T-helper 1 cell treated with Interleukin-12 subunit alpha and Interleukin-12 subunit beta and Interleukin-4 antibody, amounts not matched to agents 30 μg/mL and 1 μg/mL, for 36 hours (primary cell): Measurements from ENCODE around the gene CFAP299.

ENCODE experiments used
- H3K27ac Mint-ChIP-seq: one replicate; pipeline ENCODE4 v1.8.0; 2021; ENCODE audit warnings: mild to moderate bottlenecking, mixed read lengths
- H3K27me3 Mint-ChIP-seq: one replicate; pipeline ENCODE4 v1.8.0; 2021; ENCODE audit warnings: low read depth, mixed read lengths
- H3K36me3 Mint-ChIP-seq: one replicate; pipeline ENCODE4 v1.8.0; 2021; ENCODE audit warnings: low read depth, mixed read lengths
- H3K4me1 Mint-ChIP-seq: one replicate; pipeline ENCODE4 v1.8.0; 2021; ENCODE audit warnings: low read depth, mixed read lengths
- H3K4me3 Mint-ChIP-seq: one replicate; pipeline ENCODE4 v1.8.0; 2021; ENCODE audit warnings: mild to moderate bottlenecking, moderate library complexity, mixed read lengths
- H3K9me3 Mint-ChIP-seq: one replicate; pipeline ENCODE4 v1.8.0; 2021; ENCODE audit warnings: mixed read lengths

The CFAP299 gene

GRCh38 chr4:80852061-80852460 is 516.5 kb downstream of the CFAP299 start:
- Mint-ChIP-seq H3K4me3 (no peak overlapping the region), H3K27me3 (no peaks in the 10 kb centered on the region), H3K9me3 (no peaks in the 10 kb centered on the region), H3K27ac (no peak overlapping the region), H3K36me3 (no peaks in the 10 kb centered on the region), H3K4me1 (no peaks in the 10 kb centered on the region)

GRCh38 chr4:80873571-80873970 is 538.0 kb downstream of the CFAP299 start:
- H3K27me3 Mint-ChIP-seq, result no peaks in the 10 kb centered on the region
- peaks cover 2% of the 10 kb centered on the region for H3K4me1 Mint-ChIP-seq
- no peaks in the 10 kb centered on the region for H3K36me3 Mint-ChIP-seq
- no peak overlapping the region for H3K27ac Mint-ChIP-seq
- no peaks in the 10 kb centered on the region for H3K9me3 Mint-ChIP-seq
- no peak overlapping the region for H3K4me3 Mint-ChIP-seq

- no peaks in the 10 kb centered on the region for H3K36me3 Mint-ChIP-seq
- no peak overlapping the region for H3K27ac Mint-ChIP-seq
- no peaks in the 10 kb centered on the region for H3K27me3 Mint-ChIP-seq
- H3K4me3 Mint-ChIP-seq, result no peak overlapping the region
- no peaks in the 10 kb centered on the region for H3K9me3 Mint-ChIP-seq
- peaks cover 2% of the 10 kb centered on the region for H3K4me1 Mint-ChIP-seq
Measured at GRCh38 chr4:80874979-80875378, 539.4 kb downstream of the CFAP299 start.

- Mint-ChIP-seq H3K9me3 (no peaks in the 10 kb centered on the region), H3K4me3 (no peak overlapping the region), H3K27me3 (no peaks in the 10 kb centered on the region), H3K36me3 (no peaks in the 10 kb centered on the region), H3K4me1 (peaks cover 2% of the 10 kb centered on the region), H3K27ac (no peak overlapping the region)
Measured at GRCh38 chr4:80875642-80876041, 540.1 kb downstream of the CFAP299 start.

- Mint-ChIP-seq H3K27ac (no peak overlapping the region), H3K4me3 (no peak overlapping the region), H3K27me3 (no peaks in the 10 kb centered on the region), H3K9me3 (no peaks in the 10 kb centered on the region), H3K4me1 (peaks cover 2% of the 10 kb centered on the region), H3K36me3 (no peaks in the 10 kb centered on the region)
Measured at GRCh38 chr4:80876810-80877209, 541.3 kb downstream of the CFAP299 start.

GRCh38 chr4:80878218-80878617 is 542.7 kb downstream of the CFAP299 start:
- Mint-ChIP-seq H3K36me3 (no peaks in the 10 kb centered on the region), H3K27ac (no peak overlapping the region)

GRCh38 chr4:80897537-80898303 is 562.2 kb downstream of the CFAP299 start:
- Mint-ChIP-seq H3K36me3 (no peaks in the 10 kb centered on the region), H3K27ac (no peak overlapping the region), H3K4me3 (no peak overlapping the region), H3K9me3 (no peaks in the 10 kb centered on the region), H3K27me3 (no peaks in the 10 kb centered on the region), H3K4me1 (no peaks in the 10 kb centered on the region)

More at GRCh38 chr4:80878218-80878617, 542.7 kb downstream of the CFAP299 start:
- Mint-ChIP-seq H3K9me3 (no peaks in the 10 kb centered on the region), H3K4me3 (no peak overlapping the region), H3K27me3 (no peaks in the 10 kb centered on the region), H3K4me1 (peaks cover 2% of the 10 kb centered on the region)

- Mint-ChIP-seq H3K27ac (no peak overlapping the region), H3K4me1 (no peaks in the 10 kb centered on the region), H3K36me3 (no peaks in the 10 kb centered on the region), H3K9me3 (peaks cover 5% of the 10 kb centered on the region), H3K4me3 (no peak overlapping the region), H3K27me3 (no peaks in the 10 kb centered on the region)
Measured at GRCh38 chr4:80900908-80901307, 565.4 kb downstream of the CFAP299 start.

- Mint-ChIP-seq H3K9me3 (peaks cover 22% of the 10 kb centered on the region), H3K4me1 (no peaks in the 10 kb centered on the region), H3K27me3 (no peaks in the 10 kb centered on the region), H3K27ac (no peak overlapping the region), H3K4me3 (no peak overlapping the region), H3K36me3 (no peaks in the 10 kb centered on the region)
Measured at GRCh38 chr4:80903020-80903419, 567.5 kb downstream of the CFAP299 start.

- H3K4me1 Mint-ChIP-seq, result peaks cover 3% of the 10 kb centered on the region
- no peaks in the 10 kb centered on the region for H3K27me3 Mint-ChIP-seq
- peaks cover 29% of the 10 kb centered on the region for H3K9me3 Mint-ChIP-seq
Measured at GRCh38 chr4:80909938-80910337, 574.4 kb downstream of the CFAP299 start.

GRCh38 chr4:80911458-80911857 is 575.9 kb downstream of the CFAP299 start:
- Mint-ChIP-seq H3K36me3 (no peaks in the 10 kb centered on the region), H3K27ac (no peak overlapping the region), H3K4me3 (no peak overlapping the region), H3K9me3 (peaks cover 19% of the 10 kb centered on the region), H3K27me3 (no peaks in the 10 kb centered on the region), H3K4me1 (peaks cover 3% of the 10 kb centered on the region)

More at GRCh38 chr4:80909938-80910337, 574.4 kb downstream of the CFAP299 start:
- Mint-ChIP-seq H3K36me3 (no peaks in the 10 kb centered on the region), H3K4me3 (no peak overlapping the region), H3K27ac (no peak overlapping the region)

GRCh38 chr4:80912350-80912749 is 576.8 kb downstream of the CFAP299 start:
- Mint-ChIP-seq H3K9me3 (peaks cover 14% of the 10 kb centered on the region), H3K27me3 (no peaks in the 10 kb centered on the region), H3K36me3 (no peaks in the 10 kb centered on the region), H3K4me3 (no peak overlapping the region), H3K4me1 (peaks cover 3% of the 10 kb centered on the region), H3K27ac (no peak overlapping the region)

GRCh38 chr4:80913381-80913780 is 577.9 kb downstream of the CFAP299 start:
- H3K4me1 Mint-ChIP-seq, result peaks cover 3% of the 10 kb centered on the region
- H3K27ac Mint-ChIP-seq, result no peak overlapping the region

GRCh38 chr4:80916770-80917169 is 581.2 kb downstream of the CFAP299 start:
- Mint-ChIP-seq H3K36me3 (no peaks in the 10 kb centered on the region), H3K27ac (no peak overlapping the region), H3K4me1 (peaks cover 3% of the 10 kb centered on the region), H3K4me3 (no peak overlapping the region), H3K27me3 (no peaks in the 10 kb centered on the region), H3K9me3 (no peaks in the 10 kb centered on the region)

More at GRCh38 chr4:80913381-80913780, 577.9 kb downstream of the CFAP299 start:
- Mint-ChIP-seq H3K27me3 (no peaks in the 10 kb centered on the region), H3K9me3 (peaks cover 3% of the 10 kb centered on the region), H3K4me3 (no peak overlapping the region), H3K36me3 (no peaks in the 10 kb centered on the region)

GRCh38 chr4:80918004-80918403 is 582.5 kb downstream of the CFAP299 start:
- Mint-ChIP-seq H3K4me1 (peaks cover 3% of the 10 kb centered on the region), H3K27ac (no peak overlapping the region), H3K27me3 (no peaks in the 10 kb centered on the region), H3K4me3 (no peak overlapping the region), H3K9me3 (no peaks in the 10 kb centered on the region), H3K36me3 (no peaks in the 10 kb centered on the region)
